K562 (cell line): ENCODE measurements around the gene SLC25A1. TPM values are rescaled to one million over a fixed set of nuclear protein-coding genes. Genes with fewer than 3 reads are reported as not detected.
"Not testable (repeated sequence)": the region's sequence is repeated elsewhere in the genome, so short reads cannot be mapped to it uniquely, and the experiment has no call there.

ENCODE experiments used
- ATAC-seq: fragments of 200-7000 bp; cut with Tn5 transposase; 3 replicates; pipeline ENCODE4 v1.9.1; 2020; ENCODE audit warnings: moderate library complexity
- BruUV-seq: library from RNA; stranded (reverse); fragments of 400-500 nt; replicated peaks from 2 replicates; lab custom pipeline; 2021; lab: Mats Ljungman, UMichigan
- CTCF ChIA-PET: fragments of 300-600 bp; formaldehyde crosslinking; extraction: SDS; loops from one replicate; lab custom pipeline; 2021; ENCODE audit warnings: low intra/inter-chr PET ratio; lab: Yijun Ruan, JAX
- POLR2A ChIA-PET: fragments of 300-600, 350-650 bp; sonication (Branson Sonifier 250); formaldehyde crosslinking; extraction: SDS; loops from one replicate; lab custom pipeline; 2021; ENCODE audit warnings: antibody characterized with exemption, inconsistent platforms; lab: Yijun Ruan, JAX
- DNase-seq, 4 experiments: peaks; one replicate each; pipeline versions ENCODE4 v3.0.0 to v3.0.0-alpha.2; 2011 to 2018; ENCODE audit warnings: low spot score in 3 of 4, mixed read lengths in 3 of 4; ENCODE audit errors: extremely low read depth in 1 of 4
- FAIRE-seq: peaks from 2 replicates; lab custom pipeline; 2011; peaks lifted over from hg19 to GRCh38; lab: Jason Lieb, UNC
- H2AFZ ChIP-seq: 2 replicates; pipeline ENCODE4 v1.6.0; 2011; ENCODE audit warnings: low read depth, low read length, control low read depth, inconsistent platforms
- H3K27ac ChIP-seq: fragments of 200-600 bp; 3 replicates; pipeline ENCODE4 v1.8.0; 2011; ENCODE audit warnings: low read depth, mild to moderate bottlenecking, control low read depth, inconsistent platforms, low read length, moderate library complexity, mixed read lengths; ENCODE audit errors: extremely low read depth
- H3K27me3 ChIP-seq, 2 experiments: fragments of 300-600 bp in 1 of 2; 2 replicates in 1 of 2; 3 replicates in 1 of 2; pipeline versions ENCODE4 v1.6.0 to v1.8.0; 2011; ENCODE audit warnings: inconsistent platforms in 2 of 2, low read length in 2 of 2, mild to moderate bottlenecking in 1 of 2, mixed read lengths in 1 of 2, moderate library complexity in 1 of 2; ENCODE audit not compliant: control insufficient read depth in 2 of 2, insufficient read depth in 2 of 2
- H3K36me3 ChIP-seq: fragments of 300-600 bp; 3 replicates; pipeline ENCODE4 v1.8.0; 2011; ENCODE audit warnings: mild to moderate bottlenecking, low read length, inconsistent platforms; ENCODE audit not compliant: control insufficient read depth, insufficient read depth
- H3K4me1 ChIP-seq, 2 experiments: fragments of 200-600 bp in 1 of 2; replicated peaks in 1 of 2; 2 replicates in 1 of 2; 3 replicates in 1 of 2; pipeline versions ENCODE4 v1.5.1 to v1.8.0; 2011; ENCODE audit warnings: inconsistent platforms in 2 of 2, low read length in 2 of 2, mild to moderate bottlenecking in 1 of 2, mixed read lengths in 1 of 2, moderate library complexity in 1 of 2; ENCODE audit not compliant: control insufficient read depth in 2 of 2, insufficient read depth in 2 of 2
- H3K4me2 ChIP-seq: 2 replicates; pipeline ENCODE4 v1.6.1; 2011; ENCODE audit warnings: low read length, control low read depth, inconsistent platforms, mixed read lengths; ENCODE audit not compliant: insufficient read depth
- H3K4me3 ChIP-seq: fragments of 200-600 bp; sonication (generic), shearing (Covaris generic); 2 replicates; pipeline ENCODE4 v1.5.1; 2016; ENCODE audit warnings: control low read depth, inconsistent platforms
- H3K79me2 ChIP-seq: fragments of 200-600 bp; 3 replicates; pipeline ENCODE4 v1.8.0; 2011; ENCODE audit warnings: low read length, inconsistent platforms; ENCODE audit not compliant: control insufficient read depth, insufficient read depth
- H3K9ac ChIP-seq, 2 experiments: 2 replicates each; pipeline versions ENCODE4 v1.6.0 to v1.6.1; 2011; ENCODE audit warnings: low read depth in 2 of 2, low read length in 2 of 2, control low read depth in 1 of 2, inconsistent platforms in 1 of 2, mild to moderate bottlenecking in 1 of 2, mixed read lengths in 1 of 2; ENCODE audit not compliant: insufficient read depth in 1 of 2
- H3K9me1 ChIP-seq: one replicate; pipeline ENCODE4 v1.6.0; 2011; ENCODE audit warnings: inconsistent platforms, mild to moderate bottlenecking, low read length, moderate library complexity; ENCODE audit not compliant: control insufficient read depth, insufficient read depth
- H3K9me3 ChIP-seq: replicated peaks from 2 replicates; pipeline ENCODE4 v1.5.1; 2011; ENCODE audit warnings: low read depth, low read length, inconsistent platforms; ENCODE audit not compliant: control insufficient read depth, insufficient read depth
- H4K20me1 ChIP-seq: replicated peaks from 2 replicates; pipeline ENCODE4 v1.6.1; 2011; ENCODE audit warnings: low read length, inconsistent platforms, mixed read lengths; ENCODE audit not compliant: control insufficient read depth, insufficient read depth
- C11orf30 ChIP-seq: fragments of 450-650 bp; IDR thresholded peaks from 2 replicates; pipeline ENCODE4 v1.6.1; 2016; ENCODE audit warnings: low read depth, mild to moderate bottlenecking
- PHTF2 ChIP-seq: fragments of 250-450 bp; sonication (Bioruptor Pico); IDR thresholded peaks from 2 replicates; pipeline ENCODE4 v1.5.0; 2021; ENCODE audit warnings: mild to moderate bottlenecking
- WGBS: fragments of 100-300 bp; shearing (Covaris generic); methylation state at CpG from one replicate; pipeline ENCODE4 v1.1.6; 2016; ENCODE audit warnings: low coverage, mixed read lengths; ENCODE audit not compliant: insufficient coverage; ENCODE audit errors: missing lambda C conversion rate; 5-methylcytosine and 5-hydroxymethylcytosine counted together
- in situ Hi-C: fragments of 300-500 bp; cut with MboI; formaldehyde crosslinking; loops from 4 replicates; pipeline ENCODE4 v1.15.0; 2018; ENCODE audit warnings: inconsistent platforms, mixed read lengths
- intact Hi-C: fragments of 100-400 bp; cut with micrococcal nuclease; formaldehyde crosslinking; loops from 2 replicates; pipeline ENCODE4 v1.14.2; 2022
- polyA plus RNA-seq, 8 experiments: library from polyadenylated mRNA; depleted of rRNA in 4 of 8; stranded (reverse) in 5 of 8; unstranded in 3 of 8; fragments of >200 nt; fragmentation: Nextera tagmentation in 2 of 8; fragmentation: Illumina TruSeq in 1 of 8; extraction: Ambion mirVana in 2 of 8; extraction: Trizol in 1 of 8; gene quantifications; 2 replicates each; pipeline versions ENCODE4 v1.2.1 to v1.2.3, GENCODE V29; 2011 to 2014; ENCODE audit warnings: inconsistent platforms in 1 of 8, missing spikeins in 1 of 8
- total RNA-seq, 7 experiments: library from RNA; depleted of rRNA in 6 of 7; stranded (reverse); fragments of >200 nt in 6 of 7; fragmentation: Illumina TruSeq in 2 of 7; extraction: Trizol in 2 of 7; gene quantifications; 2 replicates each; pipeline versions ENCODE4 v1.2.1 to v1.2.3, GENCODE V29; 2011 to 2021; ENCODE audit warnings: low replicate concordance in 1 of 7
- TF ChIP-seq, protein P1 (sequence below), 2 experiments: fragments of 450-650 bp in 1 of 2; sonication (generic) in 1 of 2; formaldehyde crosslinking; conservative IDR thresholded peaks; 2 replicates each; pipeline versions ENCODE4 v1.4.0 to v1.8.1; 2020 to 2022; ENCODE audit warnings: mild to moderate bottlenecking in 1 of 2, missing genetic modification reagents in 1 of 2
- TF ChIP-seq, protein P2 (sequence below): sonication (generic); formaldehyde crosslinking; IDR thresholded peaks from 2 replicates; pipeline ENCODE4 v1.4.0; 2020; ENCODE audit warnings: mild to moderate bottlenecking, missing genetic modification reagents
- TF ChIP-seq, protein P3 (sequence below): fragments of 450-650 bp; formaldehyde crosslinking; IDR thresholded peaks from 2 replicates; pipeline ENCODE4 v1.4.0; 2020; ENCODE audit warnings: mild to moderate bottlenecking, moderate library complexity
- TF ChIP-seq, protein P4 (sequence below): sonication (generic); formaldehyde crosslinking; IDR thresholded peaks from 2 replicates; pipeline ENCODE4 v1.8.1; 2023; ENCODE audit warnings: mild to moderate bottlenecking, missing genetic modification reagents

Gene SLC25A1
- total and polyA plus RNA-seq, 9 of the 15 experiments (the other 6 are each of a cell fraction or from before 2014, with no cell fraction given), result 11.0 to 408 (median 110) TPM

- POLR2A ChIA-PET, result interaction anchor here (0.7 to 11.1 kb wide), 11 partner anchors 8 to 45 kb away, joined by 3 to 123 read pairs (median 6); no protein-coding TSS in a partner anchor
- ATAC-seq, result peak; percentile 3; the same call in 1 of the 3 replicates
- H3K4me3 ChIP-seq, intact Hi-C loops, BruUV-seq, H4K20me1 ChIP-seq, H2AFZ ChIP-seq, H3K9ac ChIP-seq, DNase-seq, H3K79me2 ChIP-seq, H3K36me3 ChIP-seq, FAIRE-seq, in situ Hi-C loops, H3K9me3 ChIP-seq, H3K9me1 ChIP-seq, H3K27ac ChIP-seq: not testable (repeated sequence)
- peaks cover 55 to 73% of the 10 kb centered on the region in 2 experiments for H3K27me3 ChIP-seq
- peaks cover 18 to 20% of the 10 kb centered on the region in 2 experiments for H3K4me1 ChIP-seq
- 15% methylated on average over 3 of the region's 3 CpGs for WGBS
- H3K4me2 ChIP-seq, result 0 out of 2 replicates have a peak overlapping the region, but pooled peaks have one; percentile 83
- CTCF ChIA-PET, result interaction anchor here (0.6 kb wide), 1 partner anchor 95 kb away, joined by 3 read pairs; no protein-coding TSS in a partner anchor
- peak; percentile 73; the same call in 1 of the 2 replicates for TF ChIP-seq C11orf30
- 0 out of 2 replicates have a peak, but pooled peaks have one; percentile 25 for TF ChIP-seq PHTF2 (CRISPR knock-in tag)
- TF ChIP-seq, protein P1, sequence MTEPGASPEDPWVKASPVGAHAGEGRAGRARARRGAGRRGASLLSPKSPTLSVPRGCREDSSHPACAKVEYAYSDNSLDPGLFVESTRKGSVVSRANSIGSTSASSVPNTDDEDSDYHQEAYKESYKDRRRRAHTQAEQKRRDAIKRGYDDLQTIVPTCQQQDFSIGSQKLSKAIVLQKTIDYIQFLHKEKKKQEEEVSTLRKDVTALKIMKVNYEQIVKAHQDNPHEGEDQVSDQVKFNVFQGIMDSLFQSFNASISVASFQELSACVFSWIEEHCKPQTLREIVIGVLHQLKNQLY (CRISPR knock-in tag; conservative IDR thresholded peaks at IDR 0.05), result 0 out of 4 replicates have a peak, but pooled peaks of 1 of the 2 experiments have one; percentile 6
- TF ChIP-seq, protein P2, sequence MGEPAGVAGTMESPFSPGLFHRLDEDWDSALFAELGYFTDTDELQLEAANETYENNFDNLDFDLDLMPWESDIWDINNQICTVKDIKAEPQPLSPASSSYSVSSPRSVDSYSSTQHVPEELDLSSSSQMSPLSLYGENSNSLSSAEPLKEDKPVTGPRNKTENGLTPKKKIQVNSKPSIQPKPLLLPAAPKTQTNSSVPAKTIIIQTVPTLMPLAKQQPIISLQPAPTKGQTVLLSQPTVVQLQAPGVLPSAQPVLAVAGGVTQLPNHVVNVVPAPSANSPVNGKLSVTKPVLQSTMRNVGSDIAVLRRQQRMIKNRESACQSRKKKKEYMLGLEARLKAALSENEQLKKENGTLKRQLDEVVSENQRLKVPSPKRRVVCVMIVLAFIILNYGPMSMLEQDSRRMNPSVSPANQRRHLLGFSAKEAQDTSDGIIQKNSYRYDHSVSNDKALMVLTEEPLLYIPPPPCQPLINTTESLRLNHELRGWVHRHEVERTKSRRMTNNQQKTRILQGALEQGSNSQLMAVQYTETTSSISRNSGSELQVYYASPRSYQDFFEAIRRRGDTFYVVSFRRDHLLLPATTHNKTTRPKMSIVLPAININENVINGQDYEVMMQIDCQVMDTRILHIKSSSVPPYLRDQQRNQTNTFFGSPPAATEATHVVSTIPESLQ (CRISPR knock-in tag), result 0 out of 2 replicates have a peak, but pooled peaks have one; percentile 40
- TF ChIP-seq, protein P3, sequence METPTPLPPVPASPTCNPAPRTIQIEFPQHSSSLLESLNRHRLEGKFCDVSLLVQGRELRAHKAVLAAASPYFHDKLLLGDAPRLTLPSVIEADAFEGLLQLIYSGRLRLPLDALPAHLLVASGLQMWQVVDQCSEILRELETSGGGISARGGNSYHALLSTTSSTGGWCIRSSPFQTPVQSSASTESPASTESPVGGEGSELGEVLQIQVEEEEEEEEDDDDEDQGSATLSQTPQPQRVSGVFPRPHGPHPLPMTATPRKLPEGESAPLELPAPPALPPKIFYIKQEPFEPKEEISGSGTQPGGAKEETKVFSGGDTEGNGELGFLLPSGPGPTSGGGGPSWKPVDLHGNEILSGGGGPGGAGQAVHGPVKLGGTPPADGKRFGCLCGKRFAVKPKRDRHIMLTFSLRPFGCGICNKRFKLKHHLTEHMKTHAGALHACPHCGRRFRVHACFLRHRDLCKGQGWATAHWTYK (CRISPR knock-in tag), result 0 out of 2 replicates have a peak, but pooled peaks have one; percentile 3
- TF ChIP-seq, protein P4, sequence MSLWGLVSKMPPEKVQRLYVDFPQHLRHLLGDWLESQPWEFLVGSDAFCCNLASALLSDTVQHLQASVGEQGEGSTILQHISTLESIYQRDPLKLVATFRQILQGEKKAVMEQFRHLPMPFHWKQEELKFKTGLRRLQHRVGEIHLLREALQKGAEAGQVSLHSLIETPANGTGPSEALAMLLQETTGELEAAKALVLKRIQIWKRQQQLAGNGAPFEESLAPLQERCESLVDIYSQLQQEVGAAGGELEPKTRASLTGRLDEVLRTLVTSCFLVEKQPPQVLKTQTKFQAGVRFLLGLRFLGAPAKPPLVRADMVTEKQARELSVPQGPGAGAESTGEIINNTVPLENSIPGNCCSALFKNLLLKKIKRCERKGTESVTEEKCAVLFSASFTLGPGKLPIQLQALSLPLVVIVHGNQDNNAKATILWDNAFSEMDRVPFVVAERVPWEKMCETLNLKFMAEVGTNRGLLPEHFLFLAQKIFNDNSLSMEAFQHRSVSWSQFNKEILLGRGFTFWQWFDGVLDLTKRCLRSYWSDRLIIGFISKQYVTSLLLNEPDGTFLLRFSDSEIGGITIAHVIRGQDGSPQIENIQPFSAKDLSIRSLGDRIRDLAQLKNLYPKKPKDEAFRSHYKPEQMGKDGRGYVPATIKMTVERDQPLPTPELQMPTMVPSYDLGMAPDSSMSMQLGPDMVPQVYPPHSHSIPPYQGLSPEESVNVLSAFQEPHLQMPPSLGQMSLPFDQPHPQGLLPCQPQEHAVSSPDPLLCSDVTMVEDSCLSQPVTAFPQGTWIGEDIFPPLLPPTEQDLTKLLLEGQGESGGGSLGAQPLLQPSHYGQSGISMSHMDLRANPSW (CRISPR knock-in tag), result peak; percentile 77; the same call in 1 of the 2 replicates
These were observed 24.3 kb upstream of the SLC25A1 start for GRCh38 chr22:19202799-19203186.
